GM18498 (cell line): ENCODE results near the gene FARSB.
A peak's percentile ranks its signal among the peaks of the same experiment; 100 is the strongest.

ENCODE experiments used
- ATAC-seq: cut with Tn5 transposase; IDR thresholded peaks from one replicate; pipeline ENCODE4 v1.9.1; 2021; ENCODE audit warnings: mild to moderate bottlenecking, moderate library complexity; ENCODE audit not compliant: unreplicated experiment

The FARSB gene

DNA sequence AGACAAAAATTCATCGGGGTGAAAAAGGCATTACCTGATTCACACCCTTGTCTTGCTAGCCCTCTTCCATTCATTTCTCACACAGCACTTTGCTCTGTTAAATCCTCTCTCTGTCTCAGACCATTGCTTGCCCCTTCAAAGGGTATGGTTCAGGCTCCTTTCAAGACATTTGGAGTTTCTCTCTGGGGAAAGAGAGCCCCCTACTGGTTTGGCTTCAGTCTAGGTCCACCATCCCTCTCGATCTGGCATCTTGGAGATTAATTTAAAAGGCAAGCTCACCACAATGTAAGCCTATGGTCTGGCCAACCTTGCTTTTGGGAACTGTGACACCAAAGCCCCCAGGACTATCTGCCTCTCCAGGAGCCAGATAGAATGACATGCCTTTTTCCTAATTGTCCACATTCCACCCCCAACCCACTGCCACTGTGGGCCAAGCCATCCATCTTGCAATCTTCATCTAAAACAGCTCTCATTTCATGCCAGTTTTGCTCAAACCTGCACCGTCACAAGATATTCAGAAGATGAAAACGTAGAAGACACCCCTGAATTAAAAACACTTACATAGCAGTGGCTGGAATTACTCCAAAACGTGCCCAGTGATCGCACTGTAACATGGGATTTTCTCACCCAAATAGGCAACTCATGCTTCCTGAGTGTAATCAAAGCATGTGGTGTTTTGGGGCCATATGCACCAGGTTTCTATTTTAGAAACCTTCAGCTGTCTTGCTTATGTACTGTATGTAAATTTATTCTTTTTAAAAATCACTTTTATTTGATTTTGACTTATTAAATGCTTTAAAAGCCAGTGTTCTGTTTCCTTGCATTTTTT lies 93.9 kb downstream of the FARSB start:
- ATAC-seq: peak; percentile 81

DNA sequence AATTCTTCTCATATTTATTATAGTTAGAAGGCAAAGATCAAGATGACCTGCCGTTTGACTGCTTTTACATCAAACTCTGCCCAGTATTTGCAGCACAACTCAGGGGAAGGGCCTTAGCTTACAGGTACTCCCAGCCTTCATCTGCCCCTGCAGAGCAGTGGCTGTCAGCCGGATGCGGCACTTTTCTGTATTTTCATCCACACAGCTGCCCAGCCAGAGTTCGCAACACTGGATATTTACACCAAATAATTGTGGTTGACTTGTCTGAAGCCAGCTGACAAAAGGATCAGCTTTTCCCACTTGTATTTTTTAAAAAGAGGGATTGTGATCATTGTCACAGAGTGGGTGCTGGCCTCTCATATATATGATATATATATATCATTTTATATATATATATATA lies 94.7 kb downstream of the FARSB start:
- ATAC-seq: no peak

DNA sequence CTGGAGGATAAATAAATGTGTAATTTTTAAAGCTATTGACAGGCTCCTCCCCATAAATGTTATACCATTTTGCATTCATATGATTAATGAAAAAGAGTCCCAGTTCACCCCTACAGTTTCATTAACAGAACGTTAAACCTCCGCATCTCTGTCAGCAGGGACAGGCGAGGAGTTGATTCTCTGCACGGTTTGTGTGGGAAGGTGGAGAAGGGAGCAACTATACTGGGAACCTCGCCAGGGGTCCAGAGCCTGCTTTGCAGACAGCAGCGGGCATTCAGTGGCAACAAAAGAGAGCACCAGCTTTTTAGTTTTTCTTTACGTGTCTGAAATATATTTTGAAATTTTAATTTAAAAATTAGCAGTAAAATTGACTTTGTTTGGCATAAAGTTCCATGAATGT lies 101.4 kb downstream of the FARSB start:
- ATAC-seq: no peak

DNA sequence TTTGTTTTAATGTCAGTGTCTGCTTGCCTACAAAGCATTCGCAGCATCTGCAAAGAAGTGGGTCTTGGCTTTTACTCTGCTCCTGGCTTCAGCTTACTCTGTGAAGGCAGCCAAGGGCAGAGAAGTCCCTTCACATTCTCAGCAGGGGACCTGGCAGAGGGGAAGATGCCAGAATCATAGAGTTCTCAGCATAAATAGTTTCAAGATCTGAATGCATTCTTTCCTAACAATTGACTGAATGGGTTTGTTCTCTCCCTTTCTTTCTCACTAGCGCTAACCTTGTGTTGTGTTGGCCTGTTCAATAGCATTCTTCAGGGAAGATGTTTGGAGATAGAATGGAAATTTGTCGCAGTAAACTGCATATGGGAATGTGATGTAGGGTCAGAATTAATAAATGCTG lies 106.9 kb downstream of the FARSB start:
- ATAC-seq: no peak

DNA sequence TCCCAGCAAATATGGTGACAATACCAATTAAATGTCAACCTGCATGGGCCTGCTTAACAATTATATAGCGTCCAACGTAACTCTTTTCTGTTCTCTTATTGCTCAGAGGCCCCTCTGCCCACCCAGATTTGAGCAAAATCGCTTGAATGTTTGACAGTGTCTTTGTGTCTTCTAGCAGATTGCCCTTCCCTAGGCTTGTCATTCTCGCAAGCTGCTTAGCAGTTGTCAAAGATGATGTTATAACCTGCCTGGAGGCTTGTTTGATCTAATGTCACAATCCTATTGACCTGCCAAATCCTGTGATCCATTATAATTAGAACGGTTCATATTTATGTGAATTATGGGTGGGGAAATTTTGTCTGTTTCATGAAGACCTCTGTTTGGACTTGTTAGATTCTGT lies 108.8 kb downstream of the FARSB start:
- ATAC-seq: no peak

DNA sequence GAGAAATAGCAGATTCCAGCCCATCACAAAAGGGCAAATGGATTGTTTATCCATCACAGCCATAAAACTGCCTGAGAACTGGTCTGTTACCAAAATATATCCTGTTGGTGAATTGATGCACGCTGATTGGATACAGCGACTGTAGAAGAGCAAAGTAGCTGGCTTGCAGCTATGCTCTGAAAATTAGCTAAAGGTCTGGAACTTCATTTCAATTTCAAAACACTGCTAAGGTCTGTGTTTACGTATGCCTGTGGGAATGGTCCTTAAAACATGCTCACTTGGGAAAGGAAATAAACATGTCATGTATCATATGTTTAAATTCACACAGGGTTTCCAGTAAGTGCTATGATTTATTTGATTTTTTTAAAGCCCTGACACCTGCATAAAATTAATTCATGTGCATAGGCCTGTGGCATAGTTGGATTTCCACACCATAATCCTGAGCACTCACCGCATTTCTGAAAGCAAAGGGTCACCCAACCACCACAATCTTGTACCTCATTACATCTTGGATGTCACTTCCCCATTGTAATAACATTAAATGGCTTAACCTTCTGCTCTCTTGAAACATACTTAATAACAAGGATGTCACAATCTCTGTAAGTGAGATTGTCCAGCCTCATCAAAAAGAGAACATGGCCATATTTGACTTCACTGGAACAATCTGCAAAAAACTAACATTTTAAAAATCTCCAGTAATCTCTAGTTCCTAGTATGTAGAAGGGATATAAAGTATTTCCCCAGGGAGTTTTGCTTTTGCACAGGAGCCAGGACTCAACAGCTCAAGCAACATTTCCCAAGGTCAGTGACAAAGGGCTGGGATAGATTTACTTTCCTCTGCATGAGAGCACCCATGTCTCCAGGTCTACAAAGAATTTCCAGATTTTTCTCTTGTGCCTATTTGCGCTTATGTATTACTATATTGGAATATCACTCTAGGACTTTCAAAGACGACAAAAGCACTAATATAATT lies 109.8 kb downstream of the FARSB start:
- ATAC-seq: no peak

DNA sequence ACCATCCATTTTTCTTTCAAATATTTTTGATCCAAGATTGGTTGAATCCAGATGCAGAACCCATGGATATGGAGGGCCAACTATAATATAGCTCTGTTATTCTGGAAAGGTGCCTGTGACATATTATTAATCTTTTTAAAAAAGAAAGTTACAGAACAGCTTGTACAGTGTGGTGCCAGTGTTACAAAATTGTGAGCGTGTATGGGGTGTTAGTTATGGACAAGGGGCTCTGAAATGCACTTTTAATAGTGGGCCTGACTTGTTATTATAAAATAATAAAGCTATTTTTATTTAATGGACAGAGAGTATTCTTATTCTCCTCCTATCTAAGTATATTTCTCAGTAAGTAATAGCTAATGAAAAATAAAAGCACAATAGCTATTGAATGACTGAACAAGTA lies 111.2 kb downstream of the FARSB start:
- ATAC-seq: no peak

DNA sequence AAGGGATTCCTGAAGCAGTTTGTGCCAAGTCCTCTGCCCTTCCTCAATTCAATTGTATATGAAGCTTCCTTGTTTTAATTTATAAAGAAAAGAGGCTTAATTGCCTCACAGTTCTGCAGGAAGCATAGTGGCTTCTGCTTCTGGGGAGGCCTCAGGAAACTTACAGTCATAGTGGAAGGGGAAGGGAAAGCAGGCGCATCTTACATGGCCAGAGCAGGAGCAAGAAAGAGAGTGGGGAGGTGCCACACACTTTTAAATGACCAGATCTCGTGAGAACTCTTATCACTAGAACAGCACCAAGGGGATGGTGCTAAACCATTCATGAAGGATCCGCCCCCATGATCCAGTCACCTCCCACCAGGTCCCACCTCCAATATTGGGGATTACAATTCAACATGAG lies 117.4 kb downstream of the FARSB start:
- no peak for ATAC-seq

DNA sequence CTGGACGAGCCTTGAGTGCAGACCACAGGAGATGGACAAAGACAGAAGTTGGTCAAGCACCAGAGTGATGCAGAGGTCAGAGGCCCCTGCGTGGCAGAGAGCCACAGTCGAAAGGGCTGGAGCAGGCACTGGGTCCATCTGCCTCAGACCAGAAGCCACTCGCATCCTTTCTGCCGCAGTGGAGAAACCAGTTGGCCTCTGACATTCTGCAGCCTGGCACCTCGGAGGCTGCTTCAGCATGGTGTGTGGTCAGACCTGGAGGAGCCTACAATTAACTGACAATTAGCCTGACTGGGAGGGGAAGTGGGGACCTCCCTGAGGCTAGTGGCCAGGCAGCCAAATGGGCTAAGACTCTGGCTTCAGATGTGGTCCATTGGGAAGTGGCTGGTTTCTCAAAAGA lies 120.4 kb downstream of the FARSB start:
- no peak for ATAC-seq

DNA sequence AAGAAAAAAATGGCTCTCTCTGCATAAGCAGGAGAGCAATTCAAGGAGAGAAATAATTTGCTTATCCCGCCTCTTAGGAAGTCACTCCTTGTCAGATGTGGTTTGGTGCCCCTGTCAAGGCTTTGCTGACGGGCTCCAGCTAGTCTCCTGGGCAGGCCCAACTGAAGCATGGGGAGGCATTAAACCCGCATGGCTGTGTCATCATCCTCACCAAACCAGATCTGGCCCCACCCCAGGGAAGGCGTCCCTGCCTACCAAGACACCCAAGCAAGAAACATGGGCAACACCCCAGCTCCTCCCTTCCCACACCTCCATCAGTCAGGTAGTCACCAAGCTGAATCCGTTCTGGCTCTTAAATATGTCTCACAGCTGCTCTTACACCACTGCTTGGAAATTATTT lies 123.6 kb downstream of the FARSB start:
- ATAC-seq: no peak

DNA sequence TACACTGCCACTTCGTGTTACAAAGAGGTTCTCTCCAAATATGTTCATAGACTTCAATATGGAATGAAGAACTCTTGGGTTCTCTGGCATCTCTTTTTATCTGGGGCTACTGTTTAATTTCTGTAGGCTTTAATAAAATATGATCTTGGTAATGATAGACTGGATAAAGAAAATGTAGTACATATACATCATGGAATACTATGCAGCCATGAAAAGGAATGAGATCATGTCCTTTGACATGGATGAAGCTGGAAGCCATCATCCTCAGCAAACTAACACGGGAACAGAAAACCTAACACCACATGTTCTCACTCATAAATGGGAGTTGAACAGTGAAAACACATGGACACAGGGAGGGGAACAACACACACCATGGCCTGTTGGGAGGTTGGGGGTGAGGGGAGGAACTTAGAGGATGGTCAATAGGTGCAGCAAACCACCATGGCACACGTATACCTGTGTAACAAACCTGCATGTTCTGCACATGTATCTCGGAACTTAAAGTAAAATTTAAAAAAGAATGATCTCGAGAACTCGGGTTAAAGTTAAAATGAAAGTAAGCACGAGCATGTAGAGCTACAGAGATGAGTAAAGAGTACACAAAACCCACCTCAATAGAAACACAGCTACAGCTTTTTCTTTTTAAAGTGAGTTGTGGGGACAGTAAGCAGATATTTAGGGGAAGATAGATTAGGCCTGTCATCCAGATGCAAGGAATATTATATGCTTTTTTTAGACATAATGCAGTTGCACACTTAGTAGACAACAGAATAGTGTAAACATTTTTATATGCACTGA lies 129.2 kb downstream of the FARSB start:
- ATAC-seq: no peak

DNA sequence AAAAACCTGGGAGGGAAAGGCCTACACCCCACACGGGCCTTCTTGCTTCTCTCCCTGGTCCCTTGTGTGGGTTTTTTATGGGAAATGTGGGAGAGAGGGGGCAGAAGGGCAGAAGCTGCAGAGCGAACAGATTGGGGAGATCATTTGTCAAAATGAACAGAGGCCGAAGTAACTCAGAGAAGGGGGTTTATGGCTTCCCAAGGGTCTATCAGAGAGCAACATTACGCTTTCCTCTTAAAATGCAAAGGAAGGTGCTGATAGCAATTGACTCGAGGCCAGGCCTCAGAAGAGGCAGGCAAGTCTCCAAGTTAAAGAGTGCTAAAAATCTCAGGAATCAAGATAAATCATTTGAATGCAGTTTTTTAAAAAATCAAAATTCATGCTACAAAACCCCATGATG lies 130.1 kb downstream of the FARSB start:
- no peak for ATAC-seq

DNA sequence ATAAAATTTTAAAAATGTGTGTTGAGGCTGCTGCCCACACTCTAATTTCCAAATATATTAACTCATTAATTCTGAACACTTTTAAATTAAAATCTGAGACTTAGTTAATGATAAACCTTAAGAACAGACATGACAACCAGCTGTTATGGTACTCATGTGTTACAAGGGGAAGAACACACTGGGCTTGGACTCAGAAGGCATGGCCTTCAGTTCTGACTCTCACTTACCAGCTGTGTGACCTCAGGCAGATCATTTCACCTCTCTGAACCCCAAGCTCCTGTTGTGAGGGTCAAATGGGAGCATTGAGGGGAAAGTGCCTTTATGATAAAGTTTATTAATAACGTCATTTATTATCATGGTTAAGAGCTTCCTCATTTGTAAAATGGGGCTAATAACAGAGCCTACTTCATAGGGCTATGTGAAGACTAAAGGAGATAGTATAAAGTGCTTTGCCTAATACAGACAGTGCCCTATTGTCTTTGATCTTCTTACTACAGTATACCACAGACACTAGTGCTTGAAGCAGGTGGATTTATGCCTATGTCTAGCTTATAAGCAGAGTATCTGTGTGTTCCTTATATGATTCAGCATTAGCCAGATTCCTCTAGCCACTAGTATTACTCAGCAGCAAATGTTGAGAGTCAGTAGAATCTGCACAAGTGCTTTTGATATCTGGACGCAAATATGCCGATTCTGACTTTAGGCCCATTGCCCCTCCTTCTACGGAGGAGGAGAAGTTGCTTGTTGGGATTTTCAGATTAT lies 131.9 kb downstream of the FARSB start:
- peak; percentile 46 for ATAC-seq

DNA sequence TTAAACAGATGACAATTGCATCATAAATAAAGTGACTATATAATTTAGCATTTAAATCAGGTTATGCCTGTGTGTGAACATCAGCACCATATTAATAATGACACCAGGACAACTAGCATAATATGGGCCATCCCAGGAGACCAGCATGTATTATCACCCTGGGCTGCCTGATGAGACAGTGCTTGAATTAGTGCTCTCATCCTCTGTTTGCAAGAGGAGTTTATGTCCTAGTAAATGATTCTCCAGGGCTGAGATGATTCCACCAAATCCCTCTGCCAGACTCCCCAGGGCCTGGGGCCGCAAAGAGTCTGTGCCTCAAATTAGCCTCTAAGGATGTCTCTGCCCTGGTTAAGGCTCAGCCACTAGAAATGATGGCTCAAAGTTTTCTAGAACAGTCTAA lies 133.8 kb downstream of the FARSB start:
- ATAC-seq: no peak

DNA sequence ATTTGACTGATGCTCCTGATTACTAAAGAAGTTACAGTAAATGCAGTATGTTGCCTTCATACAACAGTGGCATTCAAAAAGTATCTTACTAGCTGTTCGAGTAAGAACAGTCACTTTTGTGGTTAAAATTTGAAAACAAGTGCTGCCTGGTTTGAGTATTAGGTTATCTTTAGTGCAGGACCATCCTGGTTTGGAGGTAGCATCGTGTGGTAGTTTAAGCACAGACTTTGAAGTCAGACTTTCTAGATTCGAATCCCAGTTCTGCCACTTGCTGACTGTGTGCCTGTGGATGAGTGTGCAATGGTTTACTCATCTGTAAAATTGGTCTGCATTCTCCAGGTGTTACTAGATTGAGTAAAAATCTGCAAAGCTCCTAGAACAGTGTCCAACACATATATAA lies 134.8 kb downstream of the FARSB start:
- ATAC-seq: peak; percentile 67
